NCI-H128 (cell line): Measurements from ENCODE around the gene B9D1.

ENCODE experiments used
- DNase-seq: peaks from one replicate; lab custom pipeline; 2025; ENCODE audit not compliant: unreplicated experiment; lab: John Stamatoyannopoulos, UW

The B9D1 gene

GRCh38 chr17:19377602-19378415 is 15.3 kb upstream of the B9D1 start:
- DNase-seq = peak; percentile 91

- DNase-seq = no peak
These were observed 14.3 kb upstream of the B9D1 start for GRCh38 chr17:19376811-19377210.

DNA sequence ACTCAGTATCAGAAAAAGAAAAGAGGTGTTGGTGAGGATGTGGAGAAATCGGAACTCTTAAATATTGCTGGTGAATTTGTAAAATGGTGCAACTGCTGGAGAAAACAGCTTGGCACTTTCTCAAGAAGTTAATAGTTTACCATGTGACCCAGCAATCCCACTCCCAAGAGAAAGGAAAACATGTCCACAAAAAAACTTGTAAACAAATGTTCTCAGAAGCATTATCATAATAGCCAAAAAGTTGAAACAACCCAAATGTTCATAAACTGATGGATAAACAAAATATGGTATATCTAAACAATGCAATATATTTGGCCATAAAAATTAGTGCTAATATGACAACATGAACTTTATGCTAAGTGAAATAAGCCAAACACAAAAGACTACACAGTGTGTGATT is 13.2 kb upstream of the B9D1 start:
- DNase-seq = no peak

DNA sequence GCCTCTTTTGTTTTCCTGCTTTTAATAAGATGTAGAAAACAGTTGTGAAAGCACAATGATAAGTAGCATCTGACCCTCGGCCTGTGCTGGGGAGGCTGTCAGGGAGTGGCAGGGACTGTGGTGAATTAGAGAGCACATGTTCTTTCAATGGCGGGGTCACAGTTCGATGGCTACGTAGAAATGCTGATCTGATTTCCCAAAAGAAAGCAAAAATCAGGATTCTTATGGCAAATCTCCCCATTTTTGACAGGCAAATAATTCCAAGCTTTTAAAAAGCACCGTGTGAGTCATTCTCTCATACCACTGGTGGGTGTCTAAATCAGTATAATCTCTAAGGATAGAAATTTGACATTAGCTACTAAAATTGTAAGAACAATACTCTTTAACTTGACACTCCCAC is 11.6 kb upstream of the B9D1 start:
- DNase-seq = no peak

GRCh38 chr17:19372866-19373504 is 10.5 kb upstream of the B9D1 start:
- DNase-seq = no peak

GRCh38 chr17:19372439-19372838 is 9.9 kb upstream of the B9D1 start:
- DNase-seq = no peak

DNA sequence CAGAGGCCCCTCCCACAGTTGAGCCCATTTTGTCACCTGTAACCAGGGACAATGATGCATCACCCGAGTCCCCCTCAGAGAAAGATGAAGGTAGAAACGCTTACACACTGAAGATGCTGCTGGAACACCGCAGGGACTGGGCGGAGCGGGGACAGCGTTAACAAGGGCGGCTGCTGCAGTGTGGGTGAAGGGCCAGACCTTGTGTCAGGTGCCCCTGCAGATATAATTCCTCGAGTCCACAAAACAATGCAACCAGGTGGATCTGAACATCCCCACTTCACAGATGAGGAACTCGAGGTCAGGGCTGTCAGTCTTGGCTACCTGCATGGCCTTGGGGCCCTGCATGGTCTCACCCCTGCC is 9.5 kb upstream of the B9D1 start:
- no peak for DNase-seq

DNA sequence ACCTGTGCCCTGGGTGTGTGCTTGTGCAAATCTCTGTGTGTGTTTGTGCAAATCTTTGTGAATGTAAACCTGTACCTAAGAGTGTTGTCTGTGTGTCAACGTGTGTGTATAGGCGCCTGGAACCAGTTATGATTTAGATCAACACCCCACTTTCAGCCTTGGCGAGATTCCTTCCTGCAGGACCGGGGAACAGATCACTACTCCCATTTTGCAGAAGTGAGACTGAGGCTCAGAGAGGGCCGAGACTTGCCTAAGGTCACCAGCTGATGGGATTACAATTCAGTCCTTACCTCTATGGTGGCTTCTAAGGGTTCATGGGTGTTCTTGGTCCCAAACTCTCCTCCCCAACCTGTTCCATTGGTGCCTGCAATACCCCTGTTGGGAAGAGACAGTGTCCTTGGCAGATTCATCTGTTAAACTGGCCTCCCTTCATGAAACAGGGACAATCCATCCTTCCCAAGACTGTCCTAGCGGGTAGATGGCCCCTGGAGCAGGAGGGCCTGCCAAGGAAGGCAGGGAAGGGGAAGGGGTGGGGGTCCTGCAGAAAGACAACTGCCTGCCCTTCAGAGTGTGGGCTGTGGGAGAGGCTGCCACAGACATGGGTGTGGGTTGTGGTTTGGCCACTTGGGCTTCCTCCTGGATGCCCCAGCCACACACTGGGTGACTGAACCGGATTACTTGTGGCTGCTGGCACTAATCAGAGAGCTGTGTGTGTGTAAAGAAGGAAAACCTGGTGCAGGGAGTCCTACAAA is 8.9 kb upstream of the B9D1 start:
- DNase-seq = no peak

- DNase-seq = no peak
These were observed 8.0 kb upstream of the B9D1 start for GRCh38 chr17:19370493-19370960.

DNA sequence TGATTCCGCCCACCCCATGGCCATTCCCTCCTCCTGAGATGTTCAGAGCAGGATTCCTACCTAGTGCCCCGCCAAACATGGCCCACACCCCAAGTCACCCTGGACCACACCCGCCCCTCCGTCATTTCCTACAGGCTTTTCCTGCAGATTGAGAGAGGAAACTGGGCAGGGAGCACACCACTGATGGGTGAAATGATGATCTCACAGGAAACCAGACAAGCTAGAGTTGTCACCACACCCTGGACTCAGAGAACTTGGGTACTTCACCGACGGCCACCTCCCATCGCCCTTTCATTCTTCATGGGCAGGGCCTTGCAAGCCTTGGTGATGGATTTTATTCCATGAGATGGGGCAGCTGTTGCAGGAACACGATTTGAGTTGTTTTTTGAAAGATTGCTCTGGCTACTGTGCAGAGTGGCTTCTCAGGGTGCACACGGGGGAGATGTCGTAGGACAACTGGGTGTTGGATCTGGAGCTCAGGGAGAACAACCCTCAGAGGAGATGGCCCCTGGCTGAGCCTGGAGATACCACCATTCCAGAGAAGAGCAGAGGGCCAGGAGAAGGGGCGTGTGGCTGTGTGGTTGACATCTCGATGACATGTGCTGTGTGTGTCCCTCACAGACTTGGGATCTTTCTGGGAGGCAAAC is 7.4 kb upstream of the B9D1 start:
- no peak for DNase-seq

DNA sequence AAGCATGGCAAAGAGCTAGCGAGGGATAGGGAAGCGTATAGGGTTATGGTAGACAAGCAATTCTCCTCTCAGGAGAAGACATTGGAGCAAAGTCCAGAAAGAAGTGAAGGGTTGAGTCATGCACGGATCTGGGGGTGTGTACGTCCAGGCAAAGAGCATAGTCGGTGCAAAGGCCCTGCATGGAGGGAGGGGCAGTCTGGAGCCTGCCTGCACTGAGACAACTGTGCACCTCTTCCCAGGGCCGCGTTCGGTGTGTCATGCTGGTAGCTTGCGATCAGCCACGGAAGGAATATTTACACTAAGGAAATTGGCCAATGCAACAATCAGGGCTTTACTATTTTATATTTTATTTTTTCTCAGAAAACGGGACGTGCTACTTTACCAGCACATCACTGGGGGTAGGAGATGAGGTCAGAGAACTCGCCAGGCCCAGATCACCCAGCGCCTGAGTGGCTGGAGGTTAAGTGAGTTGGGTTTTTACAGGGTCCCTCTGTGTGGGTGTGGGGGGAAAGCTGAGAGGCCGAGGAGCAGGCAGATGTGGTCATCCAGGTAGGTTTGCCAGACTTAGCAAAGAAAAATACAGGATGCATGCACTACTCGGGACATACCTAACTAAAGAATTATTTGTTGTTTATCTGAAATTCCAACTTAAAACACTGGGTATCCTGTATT is 6.7 kb upstream of the B9D1 start:
- DNase-seq = no peak

DNA sequence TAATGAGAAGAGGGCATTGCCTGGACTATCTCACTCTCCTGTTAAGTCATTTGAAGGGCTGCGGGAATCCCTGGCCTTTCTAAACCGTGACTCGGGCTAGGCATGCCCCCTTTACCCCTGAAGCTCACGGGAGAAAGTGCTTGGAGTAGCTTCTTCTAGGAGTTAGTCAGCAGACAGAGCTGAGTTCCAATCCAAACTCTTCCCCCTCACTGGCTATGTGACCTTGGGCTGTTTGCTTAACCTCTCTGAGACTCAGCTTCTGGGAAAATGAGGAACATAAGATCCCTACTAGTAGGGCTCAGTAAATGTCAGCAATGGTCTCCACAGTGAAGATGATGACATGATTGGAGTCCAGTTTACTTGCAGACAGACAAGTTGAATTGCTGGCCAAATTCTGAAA is 5.7 kb upstream of the B9D1 start:
- DNase-seq = no peak

- DNase-seq = no peak
These were observed 4.1 kb upstream of the B9D1 start for GRCh38 chr17:19366637-19366972.

- DNase-seq = no peak
These were observed 3.5 kb upstream of the B9D1 start for GRCh38 chr17:19365833-19366636.

GRCh38 chr17:19365499-19365817 is 2.9 kb upstream of the B9D1 start:
- no peak for DNase-seq

DNA sequence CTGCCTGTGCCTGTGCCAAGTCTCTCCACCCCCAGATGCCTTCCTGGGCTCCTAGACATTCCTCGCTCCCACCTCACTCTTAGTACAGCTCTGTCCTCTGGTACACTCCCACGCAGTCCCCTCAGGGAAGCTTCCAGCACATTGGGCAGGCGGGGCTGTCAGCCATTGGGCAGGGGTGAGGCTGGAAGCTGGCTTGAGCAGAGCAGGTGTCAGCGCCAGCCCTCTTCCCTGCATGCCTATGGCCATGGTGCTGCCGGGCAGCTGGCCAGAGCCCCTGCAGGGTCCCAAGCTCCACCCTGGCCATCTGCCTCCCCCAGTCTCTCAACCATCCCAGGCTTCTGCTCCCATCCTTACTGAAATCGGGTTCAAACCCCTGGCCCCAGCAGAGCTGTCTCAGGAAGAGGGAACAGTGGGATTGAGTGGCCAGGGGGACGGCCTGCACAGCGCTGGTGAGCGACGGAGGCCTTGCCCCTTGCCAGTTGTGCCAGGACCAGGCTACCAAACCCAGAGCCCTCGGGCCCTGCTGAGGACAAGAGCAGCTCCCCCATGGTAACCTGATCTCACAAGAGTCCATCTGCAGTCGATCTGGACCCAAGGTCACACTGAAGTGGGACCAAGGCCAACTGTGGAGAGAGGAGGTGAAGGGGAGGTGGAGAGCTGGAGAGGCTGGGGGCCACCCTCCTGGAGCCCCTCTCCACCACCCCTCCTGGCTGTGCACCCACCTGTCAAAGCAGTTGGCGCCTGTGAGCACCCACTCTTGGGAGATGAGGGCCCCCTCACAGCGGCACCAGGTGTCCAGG is 2.4 kb upstream of the B9D1 start:
- no peak for DNase-seq

DNA sequence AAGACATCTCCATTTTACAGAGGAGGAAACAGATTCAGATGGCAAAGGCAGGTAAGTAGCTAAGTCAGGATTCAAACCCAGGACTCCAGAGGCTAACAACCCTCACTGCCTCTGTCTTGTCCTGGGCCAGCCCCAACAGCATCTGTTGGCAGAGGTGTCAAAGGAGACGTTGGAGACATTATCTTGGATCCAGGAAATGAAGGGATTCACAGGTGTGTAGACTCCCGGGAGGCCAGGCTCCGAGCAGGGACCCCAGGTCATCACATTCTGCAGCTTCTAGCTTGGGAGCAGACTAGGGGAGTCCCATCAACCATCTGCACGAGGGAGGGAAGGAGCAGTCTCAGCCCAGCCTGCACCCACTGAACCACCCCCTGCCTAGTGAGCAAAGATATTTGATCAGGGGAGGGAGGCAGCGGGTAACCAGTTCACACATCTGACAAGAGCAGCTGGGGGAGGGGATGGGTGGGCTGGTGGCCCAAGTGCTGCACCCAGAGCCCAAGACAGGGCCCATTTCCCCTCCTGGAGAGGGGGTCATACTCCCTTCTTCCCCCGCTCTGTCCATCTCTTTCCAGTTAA is 1.0 kb upstream of the B9D1 start:
- DNase-seq = no peak

DNA sequence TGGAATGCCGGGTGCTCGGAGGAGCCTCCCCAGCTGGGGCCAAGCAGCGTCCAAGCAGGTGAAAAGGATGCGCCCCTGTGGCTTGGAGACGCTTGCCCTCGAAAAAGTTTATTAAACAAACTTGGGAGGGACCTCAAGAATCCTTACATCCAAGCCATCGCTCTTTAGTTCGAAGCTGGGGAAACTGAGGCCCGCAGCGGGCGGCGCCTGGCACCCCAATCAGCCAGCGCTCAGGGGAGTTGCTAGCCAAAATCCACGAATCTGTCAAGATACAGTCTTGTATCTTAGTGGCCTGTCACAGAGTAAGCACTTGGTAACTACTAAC is 553 bp upstream of the B9D1 start:
- no peak for DNase-seq

GRCh38 chr17:19361944-19362276 is 613 bp downstream of the B9D1 start:
- no peak for DNase-seq

- DNase-seq = no peak
These were observed 1.2 kb downstream of the B9D1 start for GRCh38 chr17:19361326-19361725.
